Measurements from ENCODE around the gene MATCAP1.

MATCAP1 gene

GRCh38 chr16:67176662-67177061 lies 7.1 kb downstream of the MATCAP1 start:
- DNase-seq (ENCODE audit: low read depth in 1 of 2, low spot score in 1 of 2): no peak
- TF ChIP-seq SPI1 (IDR thresholded peaks at IDR 0.05; ENCODE audit: borderline replicate concordance, low read depth) (no peak), GABPA (IDR thresholded peaks at IDR 0.05; ENCODE audit: low read depth) (no peak), POLR2AphosphoS5 (IDR thresholded peaks at IDR 0.05; ENCODE audit: low read depth) (no peak), REST (IDR thresholded peaks at IDR 0.05; ENCODE audit: insufficient replicate concordance, low read depth) (no peak), CTCF (IDR thresholded peaks at IDR 0.05; ENCODE audit: insufficient read depth, low read length) (no peak)
- peaks cover 23% of the 10 kb centered on the region for H3K27me3 ChIP-seq (ENCODE audit: insufficient read depth, poor library complexity, severe bottlenecking)
- no peak overlapping the region for H3K4me3 ChIP-seq (replicated peaks; ENCODE audit: insufficient read depth, low read length)
- no peak overlapping the region for H3K27ac ChIP-seq (replicated peaks)

GRCh38 chr16:67174706-67175231 lies 9.0 kb downstream of the MATCAP1 start:
- Histone ChIP-seq H3K4me3 (replicated peaks; ENCODE audit: insufficient read depth, low read length) (no peak overlapping the region), H3K27me3 (ENCODE audit: insufficient read depth, poor library complexity, severe bottlenecking) (peaks cover 39% of the 10 kb centered on the region), H3K27ac (replicated peaks) (no peak overlapping the region)
- DNase-seq (ENCODE audit: low read depth in 1 of 2, low spot score in 1 of 2): no peak
- TF ChIP-seq POLR2AphosphoS5 (IDR thresholded peaks at IDR 0.05; ENCODE audit: low read depth): no peak
- TF ChIP-seq GABPA (IDR thresholded peaks at IDR 0.05; ENCODE audit: low read depth): no peak
- TF ChIP-seq SPI1 (IDR thresholded peaks at IDR 0.05; ENCODE audit: borderline replicate concordance, low read depth): no peak
- no peak for TF ChIP-seq REST (IDR thresholded peaks at IDR 0.05; ENCODE audit: insufficient replicate concordance, low read depth)
- no peak for TF ChIP-seq CTCF (IDR thresholded peaks at IDR 0.05; ENCODE audit: insufficient read depth, low read length)

GRCh38 chr16:67173808-67174705 lies 9.7 kb downstream of the MATCAP1 start:
- Histone ChIP-seq H3K27ac (replicated peaks) (no peak overlapping the region), H3K27me3 (ENCODE audit: insufficient read depth, poor library complexity, severe bottlenecking) (peaks cover 45% of the 10 kb centered on the region), H3K4me3 (replicated peaks; ENCODE audit: insufficient read depth, low read length) (peak overlapping the region; percentile 28)
- TF ChIP-seq GABPA (IDR thresholded peaks at IDR 0.05; ENCODE audit: low read depth) (no peak), CTCF (IDR thresholded peaks at IDR 0.05; ENCODE audit: insufficient read depth, low read length) (no peak), SPI1 (IDR thresholded peaks at IDR 0.05; ENCODE audit: borderline replicate concordance, low read depth) (no peak), POLR2AphosphoS5 (IDR thresholded peaks at IDR 0.05; ENCODE audit: low read depth) (no peak), REST (IDR thresholded peaks at IDR 0.05; ENCODE audit: insufficient replicate concordance, low read depth) (no peak)
- peak in 1 of 2 experiments; percentile 77 for DNase-seq (ENCODE audit: low read depth in 1 of 2, low spot score in 1 of 2)

All from HL-60 (cell line).